Stimulated activated CD8-positive, alpha-beta memory T cell treated with anti-CD3 and anti-CD28 coated beads, Interleukin-15, amount 100 ng/mL, for 4 hours (primary cell): Measurements from ENCODE around the gene WLS.

ENCODE experiments used
- DNase-seq, 2 donors: peaks; one replicate each; pipeline ENCODE4 v3.0.0-alpha.2; 2020; ENCODE audit warnings: low read depth in 2 of 2

WLS gene

DNA sequence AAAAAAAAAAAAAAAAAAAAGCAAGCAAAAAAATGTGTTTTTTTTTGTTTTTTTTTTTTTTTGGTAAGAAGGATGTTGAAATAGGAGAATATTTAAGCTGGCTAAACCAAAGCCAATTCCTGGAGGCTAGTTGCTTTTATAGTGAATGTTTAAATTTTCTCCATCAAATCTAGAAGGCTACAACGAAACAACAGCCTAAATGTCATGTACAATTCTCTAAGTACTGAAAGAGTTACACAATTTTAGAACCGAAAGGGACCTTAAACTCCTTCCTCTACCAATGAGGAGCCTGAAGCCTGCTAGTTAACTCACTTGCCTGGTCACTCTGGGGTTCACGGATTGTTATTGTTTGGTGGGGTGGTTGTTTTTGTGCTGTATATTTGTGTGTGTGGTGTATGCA, 3.5 kb downstream of the WLS start:
- no peak for DNase-seq

DNA sequence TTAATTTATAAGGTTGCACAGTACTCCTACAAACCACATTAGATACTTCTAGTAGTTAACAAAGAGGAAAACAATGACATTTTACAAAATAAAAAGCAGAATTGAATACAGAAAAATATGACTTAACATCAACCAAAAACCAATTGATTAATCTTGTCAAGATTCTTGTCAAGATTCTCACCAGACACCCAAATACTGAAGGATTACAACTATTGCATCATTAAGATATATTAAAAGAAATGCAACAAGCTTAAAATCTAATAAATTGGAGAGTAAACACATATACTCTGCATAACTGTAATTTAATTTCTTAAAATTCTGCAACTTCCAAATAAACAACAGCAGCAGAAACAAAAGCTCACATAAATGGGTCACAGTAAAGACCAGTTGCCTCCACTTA, 4.7 kb downstream of the WLS start:
- no peak for DNase-seq

GRCh38 chr1:68225781-68226180, 6.5 kb downstream of the WLS start:
- no peak for DNase-seq

- DNase-seq: no peak
Observed at GRCh38 chr1:68223687-68224086, 8.6 kb downstream of the WLS start.

- DNase-seq: no peak
Observed at GRCh38 chr1:68221980-68222373, 10.3 kb downstream of the WLS start.

- DNase-seq: no peak
Observed at GRCh38 chr1:68221001-68221979, 11.0 kb downstream of the WLS start.

- no peak for DNase-seq
Observed at GRCh38 chr1:68220420-68220819, 11.9 kb downstream of the WLS start.

- no peak for DNase-seq
Observed at GRCh38 chr1:68218490-68218889, 13.8 kb downstream of the WLS start.

GRCh38 chr1:68217618-68218017, 14.7 kb downstream of the WLS start:
- DNase-seq: no peak

- no peak for DNase-seq
Observed at GRCh38 chr1:68217060-68217554, 15.2 kb downstream of the WLS start.

DNA sequence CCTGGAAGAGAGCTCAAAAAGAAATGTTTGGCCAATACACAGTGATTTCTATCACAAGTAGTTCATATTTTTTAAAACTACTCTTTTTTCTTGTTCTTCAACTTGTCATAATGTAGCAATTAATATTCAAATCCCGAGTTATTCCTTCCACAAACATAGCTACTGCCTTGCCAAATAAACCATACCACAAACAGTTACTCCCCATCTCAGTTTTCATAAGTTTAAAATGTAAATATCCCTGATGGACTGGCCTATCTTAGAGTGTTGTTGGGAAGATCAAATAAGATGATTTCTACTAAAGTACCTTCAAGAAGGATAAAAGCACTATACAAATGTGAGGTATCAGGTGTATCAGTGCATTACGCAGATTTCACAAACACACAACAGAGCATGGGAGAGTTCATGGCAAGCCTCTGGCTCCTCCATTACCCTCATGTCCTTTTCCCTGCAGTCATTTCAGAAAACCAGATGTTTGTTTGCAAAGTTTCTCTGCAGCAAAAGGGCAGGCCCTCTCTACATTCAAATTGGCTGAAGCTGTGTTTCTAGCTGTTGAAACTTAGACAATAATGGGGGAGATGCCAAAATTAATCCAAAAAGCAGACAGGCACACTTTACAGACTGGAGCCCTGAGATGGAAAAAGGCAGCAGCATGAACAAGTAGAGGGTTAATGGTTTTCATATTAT, 16.1 kb downstream of the WLS start:
- DNase-seq: no peak

- DNase-seq: no peak
Observed at GRCh38 chr1:68213843-68214242, 18.5 kb downstream of the WLS start.

- DNase-seq: no peak
Observed at GRCh38 chr1:68211761-68212380, 20.5 kb downstream of the WLS start.

GRCh38 chr1:68210829-68211228, 21.5 kb downstream of the WLS start:
- DNase-seq: no peak

DNA sequence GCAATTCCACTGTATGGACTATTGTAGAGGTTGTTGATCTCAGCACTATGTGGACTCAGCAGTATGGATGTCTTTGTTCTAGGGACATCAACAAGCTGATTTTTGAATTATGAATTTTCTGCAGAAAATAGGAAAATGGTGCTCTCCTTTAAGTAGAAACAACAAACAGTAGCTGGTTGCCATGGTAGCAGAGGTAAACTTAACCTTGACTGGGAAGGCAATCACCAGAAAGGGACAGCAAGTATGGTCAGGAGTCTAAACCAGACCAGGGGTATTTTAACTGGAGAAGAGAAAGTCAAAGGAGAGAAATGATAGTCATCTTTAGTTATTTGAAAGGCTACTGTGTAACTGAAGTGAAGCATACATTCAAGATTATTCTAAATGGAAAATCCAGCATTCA, 22.3 kb downstream of the WLS start:
- no peak for DNase-seq

DNA sequence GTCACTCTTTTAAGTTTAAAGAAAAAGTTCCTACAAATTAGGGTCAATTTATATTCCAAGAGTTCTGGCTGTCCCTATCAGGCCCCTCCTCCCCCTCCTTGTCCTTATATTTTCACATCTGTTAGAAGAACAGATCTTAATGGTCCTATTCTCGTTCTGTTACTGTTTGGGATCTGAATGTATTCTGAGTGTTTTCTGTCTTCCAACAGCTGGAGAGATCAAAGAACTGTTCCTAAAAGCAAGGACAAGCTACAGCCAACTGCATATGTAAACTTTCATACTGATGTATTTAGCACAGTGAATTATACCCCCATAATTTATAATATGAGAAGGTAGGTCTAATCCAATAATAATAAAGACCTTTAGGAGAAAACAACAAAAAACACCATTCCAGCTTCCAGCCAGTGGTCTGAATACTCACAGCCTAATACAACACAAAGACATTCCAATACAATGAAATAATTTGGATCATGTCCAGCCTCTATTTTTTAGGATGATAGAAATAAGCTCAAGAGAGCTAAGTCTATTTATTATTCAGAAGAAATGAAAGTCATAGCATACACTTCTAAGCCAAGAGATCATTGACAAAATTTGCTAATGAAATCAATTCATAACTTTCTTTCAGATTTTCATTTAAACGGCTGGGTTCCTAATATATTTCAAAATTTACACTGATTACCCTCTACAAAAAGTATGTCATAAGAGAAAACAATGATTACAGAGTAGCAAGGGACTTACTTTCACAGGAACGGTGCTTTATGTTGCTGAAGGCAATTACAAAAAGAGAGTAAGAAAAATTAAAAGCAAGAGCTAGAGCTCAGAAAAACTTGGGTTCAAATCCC, 25.3 kb downstream of the WLS start:
- no peak for DNase-seq

GRCh38 chr1:68205794-68206358, 26.4 kb downstream of the WLS start:
- DNase-seq: no peak

- no peak for DNase-seq
Observed at GRCh38 chr1:68204977-68205630, 27.2 kb downstream of the WLS start.

DNA sequence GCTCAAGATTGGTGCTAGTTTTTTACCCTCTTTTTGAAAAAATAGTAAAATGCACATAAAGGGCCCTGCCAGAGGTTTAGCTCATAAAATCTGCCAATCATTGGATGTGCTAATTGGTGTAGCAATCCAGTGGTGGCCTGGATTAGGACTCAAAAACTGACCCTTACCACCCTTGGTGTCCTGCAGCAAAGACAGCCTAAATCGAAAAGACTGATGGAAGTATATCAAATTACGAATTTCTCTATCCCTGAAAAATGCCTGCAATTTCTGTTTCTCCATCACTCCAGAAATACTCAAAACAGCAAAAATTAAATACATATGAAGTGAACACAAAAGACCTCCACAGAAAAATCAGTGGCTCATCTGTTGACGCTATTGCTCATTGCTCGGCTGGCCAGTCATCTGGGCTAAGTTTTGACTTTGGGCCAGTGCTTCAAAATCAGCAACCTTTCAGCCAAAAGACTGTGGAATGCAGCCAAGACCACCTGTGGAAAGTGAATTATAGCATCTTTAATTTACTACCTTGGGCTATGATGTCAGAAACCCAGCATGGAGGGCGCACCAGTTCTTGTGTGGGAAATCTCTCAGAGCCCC, 30.0 kb downstream of the WLS start:
- no peak for DNase-seq

DNA sequence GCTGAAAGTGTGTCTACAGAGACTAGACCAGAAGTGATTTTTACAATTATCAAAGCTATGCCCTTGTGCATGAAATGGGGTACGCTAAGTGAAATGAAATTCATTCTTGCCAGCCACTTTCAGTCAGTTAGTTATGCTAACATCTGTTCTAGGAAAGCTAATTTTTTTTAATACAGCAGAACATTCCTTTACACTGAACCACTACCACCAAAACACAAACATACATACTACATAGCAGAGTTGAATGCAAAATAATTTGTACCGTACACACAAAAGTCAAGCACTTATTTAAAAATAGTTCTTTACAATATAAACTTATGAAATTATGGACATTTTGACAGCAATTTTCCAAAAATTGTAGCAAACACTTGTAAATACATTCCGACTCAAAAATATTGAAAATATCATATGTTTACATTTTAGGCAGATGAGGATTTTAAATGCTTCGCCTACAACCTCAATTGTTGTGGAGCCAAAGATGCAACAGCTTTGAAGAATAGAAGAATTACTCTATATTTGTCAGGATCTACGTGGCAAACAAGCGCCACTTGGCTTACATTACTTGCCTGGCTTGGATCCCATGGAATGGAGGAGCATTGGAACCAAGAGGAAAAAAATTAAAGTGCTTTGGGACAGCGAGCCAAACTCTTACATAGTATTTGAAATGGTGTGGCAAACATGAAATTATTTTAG, 30.6 kb downstream of the WLS start:
- no peak for DNase-seq
